ENCODE measurements around the gene PCSK5. TPM values are rescaled to one million over a fixed set of nuclear protein-coding genes. Genes with fewer than 3 reads are reported as not detected.

PCSK5 gene
- polyA plus RNA-seq, 1 donor from 2014 or later: 1.7 TPM

DNA sequence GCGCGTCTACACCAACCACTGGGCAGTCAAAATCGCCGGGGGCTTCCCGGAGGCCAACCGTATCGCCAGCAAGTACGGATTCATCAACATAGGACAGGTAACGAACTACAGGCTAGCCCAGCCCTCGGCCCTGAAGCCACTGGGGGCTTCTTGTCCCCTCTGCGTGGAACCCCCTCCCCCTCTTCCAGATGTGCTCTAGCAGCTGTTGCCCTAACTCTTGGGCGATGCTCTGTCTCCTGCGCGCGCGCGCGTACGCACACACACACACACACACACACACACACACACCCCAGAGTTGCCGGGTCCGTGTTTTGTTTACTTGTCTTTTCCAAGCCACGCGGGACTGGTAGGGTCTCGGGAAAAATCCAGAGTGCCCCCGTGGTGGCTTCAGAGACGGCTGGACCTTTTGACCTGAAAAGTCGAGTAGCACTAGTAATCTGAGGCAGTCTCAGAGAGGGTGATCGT lies 836 bp downstream of the PCSK5 start:
- no peaks in the 10 kb centered on the region for H3K9me2 ChIP-seq (ENCODE audit: insufficient read depth, low read length)
- H3K4me2 ChIP-seq (ENCODE audit: low read length): peak overlapping the region; percentile 64
- no peaks in the 10 kb centered on the region for H3F3A ChIP-seq (ENCODE audit: insufficient read depth, low read length, poor library complexity, severe bottlenecking)
- H3K9ac ChIP-seq (ENCODE audit: low read length): peak overlapping the region; percentile 65
- peaks cover 12% of the 10 kb centered on the region for H3K79me2 ChIP-seq (replicated peaks; ENCODE audit: insufficient read depth, low read length)
- H4K20me1 ChIP-seq (ENCODE audit: insufficient read depth): no peaks in the 10 kb centered on the region
- no peak overlapping the region for H3K27ac ChIP-seq (ENCODE audit: low read length)
- no peaks in the 10 kb centered on the region for H3K9me3 ChIP-seq (ENCODE audit: low read length)
- H3K27me3 ChIP-seq (ENCODE audit: insufficient read depth, low read depth, low read length): peaks cover 35% of the 10 kb centered on the region
- TF ChIP-seq, protein P1, sequence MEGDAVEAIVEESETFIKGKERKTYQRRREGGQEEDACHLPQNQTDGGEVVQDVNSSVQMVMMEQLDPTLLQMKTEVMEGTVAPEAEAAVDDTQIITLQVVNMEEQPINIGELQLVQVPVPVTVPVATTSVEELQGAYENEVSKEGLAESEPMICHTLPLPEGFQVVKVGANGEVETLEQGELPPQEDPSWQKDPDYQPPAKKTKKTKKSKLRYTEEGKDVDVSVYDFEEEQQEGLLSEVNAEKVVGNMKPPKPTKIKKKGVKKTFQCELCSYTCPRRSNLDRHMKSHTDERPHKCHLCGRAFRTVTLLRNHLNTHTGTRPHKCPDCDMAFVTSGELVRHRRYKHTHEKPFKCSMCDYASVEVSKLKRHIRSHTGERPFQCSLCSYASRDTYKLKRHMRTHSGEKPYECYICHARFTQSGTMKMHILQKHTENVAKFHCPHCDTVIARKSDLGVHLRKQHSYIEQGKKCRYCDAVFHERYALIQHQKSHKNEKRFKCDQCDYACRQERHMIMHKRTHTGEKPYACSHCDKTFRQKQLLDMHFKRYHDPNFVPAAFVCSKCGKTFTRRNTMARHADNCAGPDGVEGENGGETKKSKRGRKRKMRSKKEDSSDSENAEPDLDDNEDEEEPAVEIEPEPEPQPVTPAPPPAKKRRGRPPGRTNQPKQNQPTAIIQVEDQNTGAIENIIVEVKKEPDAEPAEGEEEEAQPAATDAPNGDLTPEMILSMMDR (IDR thresholded peaks at IDR 0.05; ENCODE audit: poor library complexity, severe bottlenecking): no peak
- no peak for TF ChIP-seq TAF1 (IDR thresholded peaks at IDR 0.05; ENCODE audit: low read depth)
- TF ChIP-seq EZH2 (IDR thresholded peaks at IDR 0.05; ENCODE audit: borderline replicate concordance, insufficient read depth, low read length, poor library complexity, severe bottlenecking): no peak
- no peak for TF ChIP-seq SMC3 (conservative IDR thresholded peaks at IDR 0.05; ENCODE audit: poor library complexity)
- TF ChIP-seq POLR2AphosphoS5 (IDR thresholded peaks at IDR 0.05): no peak
- TF ChIP-seq RAD21 (conservative IDR thresholded peaks at IDR 0.05): no peak
- no peak for TF ChIP-seq EP300 (conservative IDR thresholded peaks at IDR 0.05; ENCODE audit: poor library complexity, severe bottlenecking)
- TF ChIP-seq, protein P2, sequence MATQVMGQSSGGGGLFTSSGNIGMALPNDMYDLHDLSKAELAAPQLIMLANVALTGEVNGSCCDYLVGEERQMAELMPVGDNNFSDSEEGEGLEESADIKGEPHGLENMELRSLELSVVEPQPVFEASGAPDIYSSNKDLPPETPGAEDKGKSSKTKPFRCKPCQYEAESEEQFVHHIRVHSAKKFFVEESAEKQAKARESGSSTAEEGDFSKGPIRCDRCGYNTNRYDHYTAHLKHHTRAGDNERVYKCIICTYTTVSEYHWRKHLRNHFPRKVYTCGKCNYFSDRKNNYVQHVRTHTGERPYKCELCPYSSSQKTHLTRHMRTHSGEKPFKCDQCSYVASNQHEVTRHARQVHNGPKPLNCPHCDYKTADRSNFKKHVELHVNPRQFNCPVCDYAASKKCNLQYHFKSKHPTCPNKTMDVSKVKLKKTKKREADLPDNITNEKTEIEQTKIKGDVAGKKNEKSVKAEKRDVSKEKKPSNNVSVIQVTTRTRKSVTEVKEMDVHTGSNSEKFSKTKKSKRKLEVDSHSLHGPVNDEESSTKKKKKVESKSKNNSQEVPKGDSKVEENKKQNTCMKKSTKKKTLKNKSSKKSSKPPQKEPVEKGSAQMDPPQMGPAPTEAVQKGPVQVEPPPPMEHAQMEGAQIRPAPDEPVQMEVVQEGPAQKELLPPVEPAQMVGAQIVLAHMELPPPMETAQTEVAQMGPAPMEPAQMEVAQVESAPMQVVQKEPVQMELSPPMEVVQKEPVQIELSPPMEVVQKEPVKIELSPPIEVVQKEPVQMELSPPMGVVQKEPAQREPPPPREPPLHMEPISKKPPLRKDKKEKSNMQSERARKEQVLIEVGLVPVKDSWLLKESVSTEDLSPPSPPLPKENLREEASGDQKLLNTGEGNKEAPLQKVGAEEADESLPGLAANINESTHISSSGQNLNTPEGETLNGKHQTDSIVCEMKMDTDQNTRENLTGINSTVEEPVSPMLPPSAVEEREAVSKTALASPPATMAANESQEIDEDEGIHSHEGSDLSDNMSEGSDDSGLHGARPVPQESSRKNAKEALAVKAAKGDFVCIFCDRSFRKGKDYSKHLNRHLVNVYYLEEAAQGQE (IDR thresholded peaks at IDR 0.05; ENCODE audit: borderline replicate concordance): no peak
- TF ChIP-seq MXI1 (conservative IDR thresholded peaks at IDR 0.05; ENCODE audit: poor library complexity, severe bottlenecking): no peak
- no peaks in the 10 kb centered on the region for H3K36me3 ChIP-seq (ENCODE audit: insufficient read depth, low read length)
- no peak overlapping the region for H2AFZ ChIP-seq (ENCODE audit: low read depth, low read length)
- H3K4me3 ChIP-seq (ENCODE audit: low read length): peak overlapping the region; percentile 92

DNA sequence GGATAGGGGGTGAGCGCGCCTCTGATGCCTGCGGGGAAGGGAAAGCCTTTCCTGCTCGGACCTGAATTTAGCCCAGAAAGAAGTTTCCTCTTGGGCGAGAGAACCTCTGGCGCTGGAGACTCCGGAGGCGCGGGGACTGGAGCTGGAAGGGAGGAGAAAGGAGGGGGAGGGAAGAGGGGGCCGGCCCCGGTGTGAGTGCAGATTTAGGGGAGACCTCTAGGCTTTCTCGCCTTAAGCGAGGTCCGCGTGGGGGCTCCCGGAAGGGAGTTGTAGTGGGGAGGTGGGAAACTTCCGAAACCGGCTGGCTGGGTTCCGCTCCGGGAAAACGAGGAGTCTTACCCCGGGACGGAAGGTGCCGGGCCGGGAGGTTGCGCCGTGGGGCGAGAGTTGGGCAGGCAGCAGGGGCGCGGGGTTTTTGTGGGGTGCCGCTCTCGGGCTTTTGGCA lies 1.3 kb downstream of the PCSK5 start:
- H3K27me3 ChIP-seq (ENCODE audit: insufficient read depth, low read depth, low read length): peaks cover 35% of the 10 kb centered on the region
- peaks cover 12% of the 10 kb centered on the region for H3K79me2 ChIP-seq (replicated peaks; ENCODE audit: insufficient read depth, low read length)
- no peaks in the 10 kb centered on the region for H3K36me3 ChIP-seq (ENCODE audit: insufficient read depth, low read length)
- H2AFZ ChIP-seq (ENCODE audit: low read depth, low read length): no peak overlapping the region
- no peaks in the 10 kb centered on the region for H3F3A ChIP-seq (ENCODE audit: insufficient read depth, low read length, poor library complexity, severe bottlenecking)
- H4K20me1 ChIP-seq (ENCODE audit: insufficient read depth): no peaks in the 10 kb centered on the region
- H3K27ac ChIP-seq (ENCODE audit: low read length): no peak overlapping the region
- H3K9ac ChIP-seq (ENCODE audit: low read length): peak overlapping the region; percentile 65
- H3K9me2 ChIP-seq (ENCODE audit: insufficient read depth, low read length): no peaks in the 10 kb centered on the region
- H3K9me3 ChIP-seq (ENCODE audit: low read length): no peaks in the 10 kb centered on the region
- H3K4me3 ChIP-seq (ENCODE audit: low read length): peak overlapping the region; percentile 92
- no peak for TF ChIP-seq SMC3 (conservative IDR thresholded peaks at IDR 0.05; ENCODE audit: poor library complexity)
- peak; percentile 14 for TF ChIP-seq TAF1 (IDR thresholded peaks at IDR 0.05; ENCODE audit: low read depth)
- H3K4me2 ChIP-seq (ENCODE audit: low read length): peak overlapping the region; percentile 64

All from neural cell (in vitro differentiated cells).